ENCODE results near the gene ZMAT1.
"Not testable (repeated sequence)": the region's sequence is repeated elsewhere in the genome, so short reads cannot be mapped to it uniquely, and the experiment has no call there.

ZMAT1 gene

DNA sequence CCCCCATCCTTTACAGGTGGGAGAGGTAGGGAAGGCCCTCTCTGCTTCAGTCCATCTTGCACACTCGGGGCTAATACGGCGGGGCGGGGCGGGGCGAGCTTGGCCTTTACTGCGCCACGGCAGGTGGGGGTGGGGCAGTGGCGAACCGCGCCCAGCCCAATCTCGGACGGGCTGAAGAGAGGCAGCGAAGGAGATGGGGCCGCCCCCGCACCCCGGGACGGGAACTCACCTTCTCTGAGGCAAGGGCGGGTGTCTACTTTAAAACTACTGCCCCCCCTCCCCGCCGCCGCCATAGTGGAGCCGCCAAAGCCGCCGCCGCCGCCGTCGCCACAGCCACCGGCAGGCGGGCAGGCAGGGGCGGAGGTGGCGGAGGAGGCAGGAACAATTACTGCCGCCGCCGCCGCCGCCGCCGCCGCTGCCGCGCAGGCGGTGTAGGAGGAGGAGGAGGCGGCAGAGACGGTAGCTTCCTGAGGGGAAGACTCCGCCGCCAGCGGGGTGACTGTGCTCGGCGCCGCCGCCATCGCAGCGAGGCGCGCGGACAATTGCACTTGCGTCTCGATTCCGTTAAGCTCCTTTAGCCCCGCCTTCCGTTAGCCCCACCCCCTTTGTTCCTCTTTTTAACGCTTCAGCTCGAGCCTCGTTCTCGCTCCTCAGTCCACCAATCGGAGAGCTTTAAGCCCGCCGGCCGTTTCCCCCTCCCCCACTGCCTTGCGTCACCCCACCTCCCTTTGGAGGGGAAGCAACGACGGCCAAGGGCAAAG, at the start of gene ZMAT1:
TSS of gene ZMAT1 (minus strand) at position 540 of the 761 bp plus-strand sequence. CDS start at position 521, 19 bp downstream.
- Histone ChIP-seq H3K9ac (ENCODE audit: insufficient read length, low read depth) (peak within 1 kb of the TSS; percentile 61), H3K36me3 (ENCODE audit: insufficient read depth, insufficient read length, low read length) (no peaks in the 10 kb centered on the region), H3K4me1 (ENCODE audit: insufficient read depth, insufficient read length) (no peaks in the 10 kb centered on the region), H3K27me3 (ENCODE audit: insufficient read depth, insufficient read length) (no peaks in the 10 kb centered on the region), H3K9me3 (ENCODE audit: insufficient read depth, low read length) (peaks cover 12% of the 10 kb centered on the region), H3K4me3 (ENCODE audit: insufficient read length, low read depth) (peak within 1 kb of the TSS; percentile 38)
- peak; percentile 94 for DNase-seq (ENCODE audit: low read depth, low spot score)
- TF ChIP-seq ZNF274 (IDR thresholded peaks at IDR 0.05; ENCODE audit: low read depth, low read length) = no peak
- TF ChIP-seq YY1 (IDR thresholded peaks at IDR 0.05; ENCODE audit: insufficient read depth, insufficient read length) = no peak
- TF ChIP-seq SUZ12 (IDR thresholded peaks at IDR 0.05; ENCODE audit: extremely low read depth, insufficient read depth, insufficient read length) = no peak

GRCh38 chrX:101977106-101977505, 45.3 kb upstream of the ZMAT1 start:
- Histone ChIP-seq H3K9ac (ENCODE audit: insufficient read length, low read depth) (no peak overlapping the region), H3K4me1 (ENCODE audit: insufficient read depth, insufficient read length) (no peaks in the 10 kb centered on the region), H3K36me3 (ENCODE audit: insufficient read depth, insufficient read length, low read length) (no peaks in the 10 kb centered on the region), H3K4me3 (ENCODE audit: insufficient read length, low read depth) (no peak overlapping the region), H3K27me3 (ENCODE audit: insufficient read depth, insufficient read length) (no peaks in the 10 kb centered on the region), H3K9me3 (ENCODE audit: insufficient read depth, low read length) (no peaks in the 10 kb centered on the region)
- TF ChIP-seq ZNF274 (IDR thresholded peaks at IDR 0.05; ENCODE audit: low read depth, low read length) = no peak
- TF ChIP-seq SUZ12 (IDR thresholded peaks at IDR 0.05; ENCODE audit: extremely low read depth, insufficient read depth, insufficient read length) = no peak
- TF ChIP-seq YY1 (IDR thresholded peaks at IDR 0.05; ENCODE audit: insufficient read depth, insufficient read length) = no peak
- no peak for DNase-seq (ENCODE audit: low read depth, low spot score)

DNA sequence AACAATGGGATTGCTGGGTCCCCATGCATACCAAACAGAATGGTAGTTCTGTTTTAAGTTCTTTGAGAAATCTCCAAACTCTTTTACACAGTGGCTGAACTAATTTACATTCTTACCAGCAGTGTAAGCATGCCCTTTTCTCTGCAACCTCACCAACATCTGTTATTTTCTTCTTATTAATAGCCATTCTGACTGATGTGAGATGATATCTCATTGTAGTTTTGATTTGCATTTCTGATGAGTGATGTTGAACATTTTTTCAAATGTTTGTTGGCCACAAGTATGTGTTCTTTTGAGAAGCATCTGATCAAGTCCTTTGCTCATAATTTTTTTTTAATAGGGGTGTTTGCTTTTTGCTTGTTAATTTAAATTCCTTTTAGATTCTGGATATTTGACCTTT, 41.2 kb upstream of the ZMAT1 start:
- Histone ChIP-seq H3K27me3 (ENCODE audit: insufficient read depth, insufficient read length) (no peaks in the 10 kb centered on the region), H3K9me3 (ENCODE audit: insufficient read depth, low read length) (no peaks in the 10 kb centered on the region), H3K4me3 (ENCODE audit: insufficient read length, low read depth) (no peak overlapping the region), H3K36me3 (ENCODE audit: insufficient read depth, insufficient read length, low read length) (no peaks in the 10 kb centered on the region), H3K4me1 (ENCODE audit: insufficient read depth, insufficient read length) (no peaks in the 10 kb centered on the region), H3K9ac (ENCODE audit: insufficient read length, low read depth) (no peak overlapping the region)
- TF ChIP-seq YY1 (IDR thresholded peaks at IDR 0.05; ENCODE audit: insufficient read depth, insufficient read length) (no peak), ZNF274 (IDR thresholded peaks at IDR 0.05; ENCODE audit: low read depth, low read length) (no peak), SUZ12 (IDR thresholded peaks at IDR 0.05; ENCODE audit: extremely low read depth, insufficient read depth, insufficient read length) (no peak)
- no peak for DNase-seq (ENCODE audit: low read depth, low spot score)

DNA sequence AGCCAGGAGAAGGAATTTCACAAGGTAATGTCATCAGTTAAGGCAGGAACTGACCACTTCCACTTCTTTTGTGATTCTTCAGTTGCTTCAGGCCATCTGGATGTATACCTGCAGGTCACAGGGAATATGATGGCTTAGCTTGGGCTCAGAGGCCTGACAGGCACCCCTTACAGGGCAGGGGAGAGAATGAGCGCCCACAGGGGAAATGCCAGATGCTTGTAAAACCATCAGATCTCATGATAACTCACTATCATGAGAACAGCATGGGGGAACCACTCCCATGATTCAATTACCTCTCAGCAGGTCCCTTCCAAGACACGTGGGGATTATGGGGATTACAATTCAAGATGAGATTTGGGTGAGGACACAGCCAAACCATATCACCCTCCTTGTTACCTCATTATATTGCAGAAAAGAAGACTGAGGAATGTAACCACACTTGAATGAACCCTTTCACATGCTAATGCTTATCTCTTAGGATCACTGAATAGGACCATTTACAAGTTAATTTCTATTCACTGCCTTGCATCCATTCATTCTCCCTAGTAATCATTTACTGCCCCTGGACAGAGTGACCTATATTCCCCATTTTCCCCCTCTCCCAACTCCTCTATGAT, 33.2 kb upstream of the ZMAT1 start:
- H3K36me3 ChIP-seq (ENCODE audit: insufficient read depth, insufficient read length, low read length); H3K9ac ChIP-seq (ENCODE audit: insufficient read length, low read depth): not testable (repeated sequence)

GRCh38 chrX:101958139-101958538, 26.3 kb upstream of the ZMAT1 start:
- Histone ChIP-seq H3K9ac (ENCODE audit: insufficient read length, low read depth) (no peak overlapping the region), H3K4me1 (ENCODE audit: insufficient read depth, insufficient read length) (no peaks in the 10 kb centered on the region), H3K9me3 (ENCODE audit: insufficient read depth, low read length) (peaks cover 15% of the 10 kb centered on the region; the same call in 1 of the 2 replicates), H3K4me3 (ENCODE audit: insufficient read length, low read depth) (no peak overlapping the region), H3K36me3 (ENCODE audit: insufficient read depth, insufficient read length, low read length) (no peaks in the 10 kb centered on the region), H3K27me3 (ENCODE audit: insufficient read depth, insufficient read length) (no peaks in the 10 kb centered on the region)
- no peak for DNase-seq (ENCODE audit: low read depth, low spot score)
- no peak for TF ChIP-seq ZNF274 (IDR thresholded peaks at IDR 0.05; ENCODE audit: low read depth, low read length)
- TF ChIP-seq SUZ12 (IDR thresholded peaks at IDR 0.05; ENCODE audit: extremely low read depth, insufficient read depth, insufficient read length) = no peak
- TF ChIP-seq YY1 (IDR thresholded peaks at IDR 0.05; ENCODE audit: insufficient read depth, insufficient read length) = no peak

More for the DNA sequence above, 33.2 kb upstream of the ZMAT1 start:
- H3K4me1 ChIP-seq (ENCODE audit: insufficient read depth, insufficient read length); H3K4me3 ChIP-seq (ENCODE audit: insufficient read length, low read depth); H3K27me3 ChIP-seq (ENCODE audit: insufficient read depth, insufficient read length): not testable (repeated sequence)
- DNase-seq (ENCODE audit: low read depth, low spot score) = peak; percentile 20
- peaks cover 37% of the 10 kb centered on the region for H3K9me3 ChIP-seq (ENCODE audit: insufficient read depth, low read length)

DNA sequence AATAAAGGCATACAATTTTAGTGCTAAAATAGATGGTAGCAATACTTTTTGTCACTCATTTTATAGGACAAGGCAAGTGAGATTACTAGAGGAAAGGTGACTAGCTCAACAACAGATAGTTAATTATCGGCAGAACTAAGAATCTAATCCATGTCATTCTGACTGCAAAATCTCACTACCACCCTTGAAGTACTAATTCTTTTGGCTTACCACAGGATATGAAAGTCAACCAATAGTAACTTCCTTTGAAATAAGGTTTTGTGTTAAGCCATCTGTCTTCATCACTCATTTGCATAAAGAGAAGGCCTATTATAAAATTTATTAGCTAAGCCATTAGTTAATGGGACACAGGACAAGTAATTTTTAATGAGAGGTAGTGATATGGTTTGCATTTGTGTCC, 25.3 kb upstream of the ZMAT1 start:
- peaks cover 6% of the 10 kb centered on the region; the same call in 1 of the 2 replicates for H3K9me3 ChIP-seq (ENCODE audit: insufficient read depth, low read length)

GRCh38 chrX:101956556-101956955, 24.7 kb upstream of the ZMAT1 start:
- Histone ChIP-seq H3K4me1 (ENCODE audit: insufficient read depth, insufficient read length) (no peaks in the 10 kb centered on the region), H3K4me3 (ENCODE audit: insufficient read length, low read depth) (no peak overlapping the region), H3K9ac (ENCODE audit: insufficient read length, low read depth) (no peak overlapping the region), H3K27me3 (ENCODE audit: insufficient read depth, insufficient read length) (no peaks in the 10 kb centered on the region), H3K9me3 (ENCODE audit: insufficient read depth, low read length) (0 out of 2 replicates have a peak, but pooled peaks cover 4% of the 10 kb centered on the region), H3K36me3 (ENCODE audit: insufficient read depth, insufficient read length, low read length) (no peaks in the 10 kb centered on the region)
- DNase-seq (ENCODE audit: low read depth, low spot score) = no peak
- TF ChIP-seq YY1 (IDR thresholded peaks at IDR 0.05; ENCODE audit: insufficient read depth, insufficient read length) = no peak
- TF ChIP-seq SUZ12 (IDR thresholded peaks at IDR 0.05; ENCODE audit: extremely low read depth, insufficient read depth, insufficient read length) = no peak
- TF ChIP-seq ZNF274 (IDR thresholded peaks at IDR 0.05; ENCODE audit: low read depth, low read length) = no peak

More for the DNA sequence above, 25.3 kb upstream of the ZMAT1 start:
- no peak overlapping the region for H3K4me3 ChIP-seq (ENCODE audit: insufficient read length, low read depth)
- no peaks in the 10 kb centered on the region for H3K27me3 ChIP-seq (ENCODE audit: insufficient read depth, insufficient read length)
- no peak for TF ChIP-seq SUZ12 (IDR thresholded peaks at IDR 0.05; ENCODE audit: extremely low read depth, insufficient read depth, insufficient read length)
- TF ChIP-seq YY1 (IDR thresholded peaks at IDR 0.05; ENCODE audit: insufficient read depth, insufficient read length) = no peak
- DNase-seq (ENCODE audit: low read depth, low spot score) = no peak
- H3K36me3 ChIP-seq (ENCODE audit: insufficient read depth, insufficient read length, low read length) = no peaks in the 10 kb centered on the region
- no peak overlapping the region for H3K9ac ChIP-seq (ENCODE audit: insufficient read length, low read depth)
- no peaks in the 10 kb centered on the region for H3K4me1 ChIP-seq (ENCODE audit: insufficient read depth, insufficient read length)

Data from NT2/D1 (cell line).